HepG2 (cell line): ENCODE measurements around the gene ATP7B. TPM values are rescaled to one million over a fixed set of nuclear protein-coding genes. Genes with fewer than 3 reads are reported as not detected.

ENCODE experiments used
- ATAC-seq: fragments of 200-7000 bp; cut with Tn5 transposase; 3 replicates; pipeline ENCODE4 v1.9.1; 2020; ENCODE audit warnings: mild to moderate bottlenecking, moderate library complexity
- BruUV-seq: library from RNA; stranded (reverse); fragments of 400-500 nt; replicated peaks from 2 replicates; lab custom pipeline; 2021; lab: Mats Ljungman, UMichigan
- CTCF ChIA-PET: fragments of 300-600 bp; formaldehyde crosslinking; extraction: SDS; loops from one replicate; lab custom pipeline; 2021; ENCODE audit warnings: low total read pairs, inconsistent platforms, low intra/inter-chr PET ratio; lab: Yijun Ruan, JAX
- POLR2A ChIA-PET: fragments of 350-600 bp; sonication (Branson Sonifier 250); formaldehyde crosslinking; loops from one replicate; lab custom pipeline; 2020; ENCODE audit warnings: antibody characterized with exemption, inconsistent platforms; lab: Yijun Ruan, JAX
- DNase-seq: peaks from one replicate; pipeline ENCODE4 v3.0.0-alpha.2; 2015; ENCODE audit warnings: low spot score
- FAIRE-seq: peaks from 3 replicates; lab custom pipeline; 2011; peaks lifted over from hg19 to GRCh38; lab: Jason Lieb, UNC
- H2AFZ ChIP-seq: one replicate; pipeline ENCODE4 v1.6.1; 2011; ENCODE audit warnings: low read length, inconsistent platforms
- H3K27ac ChIP-seq: fragments of 300-600 bp; 3 replicates; pipeline ENCODE4 v1.8.0; 2011; ENCODE audit warnings: mixed run types, mild to moderate bottlenecking, mixed read lengths, low read length, inconsistent platforms; ENCODE audit not compliant: insufficient read depth; ENCODE audit errors: extremely low read length
- H3K27me3 ChIP-seq, 2 experiments: fragments of 200-600 bp in 1 of 2; 2 replicates in 1 of 2; 3 replicates in 1 of 2; pipeline versions ENCODE4 v1.6.0 to v1.8.0; 2011; ENCODE audit warnings: low read length in 2 of 2, mild to moderate bottlenecking in 2 of 2, moderate library complexity in 2 of 2, inconsistent platforms in 1 of 2; ENCODE audit not compliant: insufficient read depth in 2 of 2, control insufficient read depth in 1 of 2
- H3K36me3 ChIP-seq, 2 experiments: fragments of 200-600 bp in 1 of 2; replicated peaks in 1 of 2; 2 replicates in 1 of 2; 3 replicates in 1 of 2; pipeline versions ENCODE4 v1.5.1 to v1.8.0; 2011; ENCODE audit warnings: low read length in 2 of 2, inconsistent platforms in 1 of 2; ENCODE audit not compliant: insufficient read depth in 2 of 2, control insufficient read depth in 1 of 2
- H3K4me1 ChIP-seq: 2 replicates; pipeline ENCODE4 v1.5.1; 2012; ENCODE audit warnings: low read length, inconsistent platforms; ENCODE audit not compliant: insufficient read depth
- H3K4me2 ChIP-seq: 2 replicates; pipeline ENCODE4 v1.6.0; 2011; ENCODE audit warnings: low read depth, low read length, inconsistent platforms
- H3K4me3 ChIP-seq, 3 experiments: fragments of 200-600 bp in 1 of 3; sonication (generic), shearing (Covaris generic) in 1 of 3; replicated peaks in 1 of 3; 2 replicates each; pipeline ENCODE4 v1.5.1; 2011 to 2016; ENCODE audit warnings: low read length in 3 of 3, inconsistent platforms in 2 of 3, low read depth in 2 of 3, mild to moderate bottlenecking in 2 of 3, control low read depth in 1 of 3, mixed read lengths in 1 of 3; ENCODE audit not compliant: insufficient read depth in 1 of 3
- H3K79me2 ChIP-seq: one replicate; pipeline ENCODE4 v1.6.1; 2011; ENCODE audit warnings: low read length, inconsistent platforms; ENCODE audit not compliant: insufficient read depth
- H3K9ac ChIP-seq: 2 replicates; pipeline ENCODE4 v1.6.0; 2011; ENCODE audit warnings: mild to moderate bottlenecking, low read depth, low read length, inconsistent platforms; ENCODE audit not compliant: insufficient read depth
- H3K9me3 ChIP-seq: 2 replicates; pipeline ENCODE4 v1.5.1; 2012; ENCODE audit warnings: mild to moderate bottlenecking, low read length
- H4K20me1 ChIP-seq: 2 replicates; pipeline ENCODE4 v1.6.0; 2011; ENCODE audit warnings: inconsistent platforms, mild to moderate bottlenecking, low read length, moderate library complexity; ENCODE audit not compliant: insufficient read depth
- GLI4 ChIP-seq: sonication (generic); formaldehyde crosslinking; IDR thresholded peaks from 2 replicates; pipeline ENCODE4 v1.5.1; 2020; ENCODE audit warnings: missing genetic modification reagents, mild to moderate bottlenecking, moderate library complexity, borderline replicate concordance
- NONO ChIP-seq, 2 experiments: fragments of 450-650 bp in 1 of 2; sonication (generic) in 1 of 2; formaldehyde crosslinking in 1 of 2; IDR thresholded peaks in 1 of 2; conservative IDR thresholded peaks in 1 of 2; 2 replicates each; pipeline versions ENCODE4 v1.6.1 to v1.8.0; 2017 to 2022; ENCODE audit warnings: mild to moderate bottlenecking in 1 of 2, missing genetic modification reagents in 1 of 2, moderate library complexity in 1 of 2
- RFX1 ChIP-seq: fragments of 450-650 bp; IDR thresholded peaks from 2 replicates; pipeline ENCODE4 v1.6.1; 2017
- ZNF543 ChIP-seq: sonication (generic); formaldehyde crosslinking; IDR thresholded peaks from 2 replicates; pipeline ENCODE4 v1.4.0; 2020; ENCODE audit warnings: mild to moderate bottlenecking, missing genetic modification reagents
- ZNF607 ChIP-seq: sonication (generic); formaldehyde crosslinking; IDR thresholded peaks from 2 replicates; pipeline ENCODE4 v1.5.1; 2020; ENCODE audit warnings: missing genetic modification reagents, mild to moderate bottlenecking, borderline replicate concordance
- WGBS: methylation state at CpG from one replicate; pipeline ENCODE4 v1.1.6; 2017; ENCODE audit warnings: low lambda C conversion rate; 5-methylcytosine and 5-hydroxymethylcytosine counted together
- in situ Hi-C: cut with HindIII; loops from 2 replicates; pipeline ENCODE4 v1.10.0; 2017; ENCODE audit warnings: low pct_unique_long_range_greater_than_20kb; ENCODE audit not compliant: extremely low pct_ligation_motif_present
- intact Hi-C: fragments of 100-400 bp; cut with micrococcal nuclease; formaldehyde crosslinking; loops from one replicate; pipeline ENCODE4 v1.10.0; 2022; ENCODE audit not compliant: unreplicated experiment
- polyA plus RNA-seq, 8 experiments: library from polyadenylated mRNA; depleted of rRNA in 3 of 8; stranded (reverse) in 7 of 8; unstranded in 1 of 8; fragments of >200 nt; fragmentation: Illumina TruSeq in 4 of 8; extraction: Trizol in 4 of 8; gene quantifications; 2 replicates each; pipeline versions ENCODE4 v1.2.1 to v1.2.3, GENCODE V29; 2011 to 2016; ENCODE audit warnings: low read depth in 4 of 8, missing spikeins in 1 of 8, mixed read lengths in 1 of 8; ENCODE audit not compliant: insufficient read depth in 1 of 8
- total RNA-seq, 5 experiments: library from RNA; depleted of rRNA; stranded (reverse); fragments of >200 nt; fragmentation: Illumina TruSeq; extraction: Trizol; gene quantifications; 2 replicates each; pipeline ENCODE4 v1.2.3, GENCODE V29; 2016; ENCODE audit warnings: low read depth in 1 of 5
- TF ChIP-seq, protein P1 (sequence below): sonication (generic); formaldehyde crosslinking; IDR thresholded peaks from 2 replicates; pipeline ENCODE4 v1.4.0; 2020; ENCODE audit warnings: mild to moderate bottlenecking, missing genetic modification reagents
- TF ChIP-seq, protein P2 (sequence below): sonication (generic); formaldehyde crosslinking; IDR thresholded peaks from 2 replicates; pipeline ENCODE4 v1.5.0; 2020; ENCODE audit warnings: missing genetic modification reagents

ATP7B gene
- total and polyA plus RNA-seq, 2 of the 13 experiments (the other 11 are each of a cell fraction or from before 2014, with no cell fraction given) = 31.8 to 57.4 TPM

DNA sequence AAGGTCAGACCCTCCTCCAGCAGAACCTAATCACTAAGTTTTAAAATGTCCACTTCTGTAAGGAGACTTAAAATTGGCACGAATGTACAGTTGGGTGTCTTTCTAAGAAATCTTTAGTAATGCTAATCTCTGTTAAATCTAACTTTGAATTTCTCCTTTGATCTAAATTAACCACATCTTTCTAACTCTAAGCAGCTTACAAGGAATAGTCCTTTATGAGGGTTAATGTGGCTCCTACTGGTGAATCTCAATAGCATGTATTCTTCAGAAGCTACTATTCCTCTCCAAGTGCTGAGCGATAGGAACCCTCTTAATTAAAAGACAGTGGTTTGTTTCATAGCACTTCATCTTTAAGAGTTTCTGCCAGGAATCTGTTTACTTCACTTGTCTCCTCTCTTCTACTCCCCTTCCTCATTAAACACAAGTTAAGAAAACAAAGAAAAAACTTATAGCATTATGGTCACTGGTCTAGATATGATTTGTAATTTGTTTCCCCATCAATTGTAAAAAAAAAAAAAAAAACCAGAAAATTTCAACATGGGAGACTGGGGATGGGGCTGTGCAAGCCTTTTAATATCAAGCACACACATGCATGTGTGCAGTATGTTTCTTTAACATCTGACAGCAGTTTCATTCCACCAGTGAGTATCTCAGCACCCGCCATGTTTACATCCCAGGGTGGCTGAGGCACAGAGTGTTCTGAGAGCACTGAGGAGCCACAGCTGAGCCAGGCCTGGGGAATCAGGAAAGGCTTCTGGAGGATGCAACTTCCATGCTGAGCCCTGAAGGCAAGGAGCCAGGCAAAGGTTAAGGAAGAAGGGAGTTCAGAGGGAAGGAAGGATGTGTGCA lies 57.7 kb downstream of the ATP7B start:
- no peak for ATAC-seq
- H2AFZ ChIP-seq = no peak overlapping the region
- no TSS peak for BruUV-seq
- TF ChIP-seq RFX1 = no peak
- TF ChIP-seq ZNF543 (CRISPR knock-in tag) = no peak
- TF ChIP-seq GLI4 (CRISPR knock-in tag) = no peak
- TF ChIP-seq, protein P1, sequence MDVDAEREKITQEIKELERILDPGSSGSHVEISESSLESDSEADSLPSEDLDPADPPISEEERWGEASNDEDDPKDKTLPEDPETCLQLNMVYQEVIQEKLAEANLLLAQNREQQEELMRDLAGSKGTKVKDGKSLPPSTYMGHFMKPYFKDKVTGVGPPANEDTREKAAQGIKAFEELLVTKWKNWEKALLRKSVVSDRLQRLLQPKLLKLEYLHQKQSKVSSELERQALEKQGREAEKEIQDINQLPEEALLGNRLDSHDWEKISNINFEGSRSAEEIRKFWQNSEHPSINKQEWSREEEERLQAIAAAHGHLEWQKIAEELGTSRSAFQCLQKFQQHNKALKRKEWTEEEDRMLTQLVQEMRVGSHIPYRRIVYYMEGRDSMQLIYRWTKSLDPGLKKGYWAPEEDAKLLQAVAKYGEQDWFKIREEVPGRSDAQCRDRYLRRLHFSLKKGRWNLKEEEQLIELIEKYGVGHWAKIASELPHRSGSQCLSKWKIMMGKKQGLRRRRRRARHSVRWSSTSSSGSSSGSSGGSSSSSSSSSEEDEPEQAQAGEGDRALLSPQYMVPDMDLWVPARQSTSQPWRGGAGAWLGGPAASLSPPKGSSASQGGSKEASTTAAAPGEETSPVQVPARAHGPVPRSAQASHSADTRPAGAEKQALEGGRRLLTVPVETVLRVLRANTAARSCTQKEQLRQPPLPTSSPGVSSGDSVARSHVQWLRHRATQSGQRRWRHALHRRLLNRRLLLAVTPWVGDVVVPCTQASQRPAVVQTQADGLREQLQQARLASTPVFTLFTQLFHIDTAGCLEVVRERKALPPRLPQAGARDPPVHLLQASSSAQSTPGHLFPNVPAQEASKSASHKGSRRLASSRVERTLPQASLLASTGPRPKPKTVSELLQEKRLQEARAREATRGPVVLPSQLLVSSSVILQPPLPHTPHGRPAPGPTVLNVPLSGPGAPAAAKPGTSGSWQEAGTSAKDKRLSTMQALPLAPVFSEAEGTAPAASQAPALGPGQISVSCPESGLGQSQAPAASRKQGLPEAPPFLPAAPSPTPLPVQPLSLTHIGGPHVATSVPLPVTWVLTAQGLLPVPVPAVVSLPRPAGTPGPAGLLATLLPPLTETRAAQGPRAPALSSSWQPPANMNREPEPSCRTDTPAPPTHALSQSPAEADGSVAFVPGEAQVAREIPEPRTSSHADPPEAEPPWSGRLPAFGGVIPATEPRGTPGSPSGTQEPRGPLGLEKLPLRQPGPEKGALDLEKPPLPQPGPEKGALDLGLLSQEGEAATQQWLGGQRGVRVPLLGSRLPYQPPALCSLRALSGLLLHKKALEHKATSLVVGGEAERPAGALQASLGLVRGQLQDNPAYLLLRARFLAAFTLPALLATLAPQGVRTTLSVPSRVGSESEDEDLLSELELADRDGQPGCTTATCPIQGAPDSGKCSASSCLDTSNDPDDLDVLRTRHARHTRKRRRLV = no peak
- TF ChIP-seq, protein P2, sequence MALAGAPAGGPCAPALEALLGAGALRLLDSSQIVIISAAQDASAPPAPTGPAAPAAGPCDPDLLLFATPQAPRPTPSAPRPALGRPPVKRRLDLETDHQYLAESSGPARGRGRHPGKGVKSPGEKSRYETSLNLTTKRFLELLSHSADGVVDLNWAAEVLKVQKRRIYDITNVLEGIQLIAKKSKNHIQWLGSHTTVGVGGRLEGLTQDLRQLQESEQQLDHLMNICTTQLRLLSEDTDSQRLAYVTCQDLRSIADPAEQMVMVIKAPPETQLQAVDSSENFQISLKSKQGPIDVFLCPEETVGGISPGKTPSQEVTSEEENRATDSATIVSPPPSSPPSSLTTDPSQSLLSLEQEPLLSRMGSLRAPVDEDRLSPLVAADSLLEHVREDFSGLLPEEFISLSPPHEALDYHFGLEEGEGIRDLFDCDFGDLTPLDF = no peak
- no peak for TF ChIP-seq NONO (IDR thresholded peaks at IDR 0.05)
- no peak for TF ChIP-seq NONO (CRISPR knock-in tag; conservative IDR thresholded peaks at IDR 0.05)
- TF ChIP-seq ZNF607 (CRISPR knock-in tag) = no peak
- H3K4me1 ChIP-seq = peaks cover 6% of the 10 kb centered on the region
- ChIA-PET POLR2A (no interaction called here), CTCF (no interaction called here)
- H3K36me3 ChIP-seq = peaks cover 38 to 88% of the 10 kb centered on the region in 2 experiments
- in situ Hi-C loops = no loop called here
- no peaks in the 10 kb centered on the region for H3K9me3 ChIP-seq
- no peaks in the 10 kb centered on the region for H4K20me1 ChIP-seq
- H3K4me3 ChIP-seq = no peak overlapping the region
- H3K27me3 ChIP-seq = no peaks in the 10 kb centered on the region
- no peak overlapping the region for H3K4me2 ChIP-seq
- no peak overlapping the region for H3K9ac ChIP-seq
- 97% methylated on average over 3 of the region's 3 CpGs for WGBS
- intact Hi-C loops = no loop called here
- H3K79me2 ChIP-seq = no peaks in the 10 kb centered on the region
- FAIRE-seq = no peak
- DNase-seq = no peak
- no peak overlapping the region for H3K27ac ChIP-seq
